A549 treated with AZD2906 at 1 μM for 4 hours (cell line): ENCODE results near the gene PPP2R5E. TPM values are rescaled to one million over a fixed set of nuclear protein-coding genes. Genes with fewer than 3 reads are reported as not detected.

ENCODE experiments used
- total RNA-seq: library from RNA; stranded (reverse); fragments of 200-300 nt; extraction: Qiagen RNA extraction; gene quantifications from 5 replicates; pipeline ENCODE4 v1.2.3, GENCODE V29; 2022

The PPP2R5E gene
- 21.2 to 24.5 TPM (median 23.1 TPM) in 5 replicates for total RNA-seq

GRCh38 chr14:63543000-63543825, at the start of gene PPP2R5E:
Gene PPP2R5E (minus strand): TSS chr14:63543377. CDS start chr14:63539685, 3,692 bp downstream.

Other genes with a start within 250 kb of the PPP2R5E start
- gene GPHB5, start 224.4 kb downstream of the PPP2R5E start, total RNA-seq, result not detected in 5 replicates
- gene WDR89, start 98.5 kb upstream of the PPP2R5E start, total RNA-seq, result 7.5 to 9.4 TPM (median 8.3 TPM) in 5 replicates
- gene SGPP1, start 184.7 kb upstream of the PPP2R5E start, total RNA-seq, result 12.4 to 16.3 TPM (median 15.0 TPM) in 5 replicates